Suppressor macrophage (primary cell): Measurements from ENCODE around the gene UMPS.
"Not testable (repeated sequence)": the region's sequence is repeated elsewhere in the genome, so short reads cannot be mapped to it uniquely, and the experiment has no call there.

ENCODE experiments used
- DNase-seq, 4 experiments: peaks; one replicate each; pipeline ENCODE4 v3.0.0-alpha.2; 2020 to 2022
- total RNA-seq, 17 experiments: gene quantifications; one replicate each; lab custom pipeline; 2026; ENCODE audit warnings: mixed read lengths in 6 of 17, inconsistent platforms in 3 of 17; lab: John Stamatoyannopoulos, UW

UMPS gene
- 6.5 to 40.3 (median 26.8) reads per million in 17 experiments for total RNA-seq

DNA sequence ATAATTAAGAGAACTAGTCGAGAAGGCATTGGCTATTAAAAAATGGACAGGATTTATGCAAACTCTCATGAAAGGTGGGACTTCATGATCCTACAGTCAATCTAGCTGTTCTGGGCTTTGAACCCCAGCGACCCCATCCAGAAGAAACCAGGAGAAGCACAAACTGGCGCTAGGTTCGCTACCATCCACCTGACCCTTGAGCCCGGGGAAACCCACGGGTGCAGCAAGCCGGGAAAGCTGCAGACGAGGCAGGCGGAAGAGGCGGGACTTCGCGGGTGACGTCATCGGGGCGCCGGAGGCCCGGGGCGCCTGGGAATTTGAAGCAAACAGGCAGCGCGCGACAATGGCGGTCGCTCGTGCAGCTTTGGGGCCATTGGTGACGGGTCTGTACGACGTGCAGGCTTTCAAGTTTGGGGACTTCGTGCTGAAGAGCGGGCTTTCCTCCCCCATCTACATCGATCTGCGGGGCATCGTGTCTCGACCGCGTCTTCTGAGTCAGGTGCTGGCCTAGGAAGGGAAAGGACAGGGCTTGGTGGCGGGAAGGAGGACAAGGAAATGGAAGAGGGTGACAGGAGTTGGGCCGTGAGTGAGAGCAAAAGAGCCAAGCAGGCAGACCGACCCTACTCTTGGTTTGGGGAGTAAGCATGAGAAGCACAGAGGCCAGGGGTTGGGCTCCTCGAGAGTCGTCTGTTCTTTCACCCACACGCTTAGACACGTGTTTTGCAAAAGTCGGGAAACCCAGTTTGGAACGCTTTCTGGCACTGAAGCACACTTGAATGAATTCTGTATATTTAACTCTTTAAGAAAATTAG is at the start of gene UMPS:
Gene UMPS (plus strand): TSS at position 324 of the 812 bp plus-strand sequence. CDS start 20 bp downstream, at position 344.
- peak; percentile 91 to 96 (median 93) for DNase-seq

DNA sequence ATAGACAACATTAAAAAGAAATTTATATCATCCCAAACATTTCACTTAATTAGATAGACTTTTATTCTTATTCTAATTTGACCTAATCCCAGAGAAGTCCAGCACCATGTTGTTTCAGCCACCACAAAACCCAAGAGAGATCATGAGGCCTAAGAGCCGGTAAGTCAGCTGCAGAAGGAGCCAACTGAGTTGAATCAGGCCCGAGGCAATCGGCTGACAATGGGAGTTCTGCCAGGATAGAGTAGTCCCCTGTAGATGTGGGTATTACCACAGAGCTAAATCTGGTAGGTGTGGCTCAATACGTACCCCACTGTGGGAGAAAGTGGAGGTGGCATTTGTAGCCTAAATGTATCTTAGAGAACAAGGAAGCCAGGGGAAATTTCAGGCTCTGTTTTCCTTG is 49.7 kb upstream of the UMPS start:
- no peak for DNase-seq

DNA sequence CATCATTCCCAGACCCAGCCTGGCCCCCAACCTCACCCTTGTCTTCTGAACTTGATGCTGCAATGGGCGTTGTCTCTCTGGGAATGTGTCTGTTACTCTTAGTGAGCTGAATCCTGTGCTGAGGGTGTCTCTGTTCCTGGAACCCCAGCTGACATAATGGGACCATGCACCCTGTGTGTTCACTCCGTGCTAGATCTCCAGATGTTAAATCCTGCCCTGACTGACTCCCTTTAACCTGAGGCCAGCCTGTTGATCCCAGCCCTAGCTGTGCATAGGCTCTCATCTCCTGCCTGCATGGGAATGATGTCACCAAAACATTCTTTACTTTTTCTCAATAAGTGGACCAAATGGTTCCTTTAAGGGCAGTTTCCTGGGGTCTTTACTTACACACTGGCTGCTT is 48.0 kb upstream of the UMPS start:
- DNase-seq: no peak

DNA sequence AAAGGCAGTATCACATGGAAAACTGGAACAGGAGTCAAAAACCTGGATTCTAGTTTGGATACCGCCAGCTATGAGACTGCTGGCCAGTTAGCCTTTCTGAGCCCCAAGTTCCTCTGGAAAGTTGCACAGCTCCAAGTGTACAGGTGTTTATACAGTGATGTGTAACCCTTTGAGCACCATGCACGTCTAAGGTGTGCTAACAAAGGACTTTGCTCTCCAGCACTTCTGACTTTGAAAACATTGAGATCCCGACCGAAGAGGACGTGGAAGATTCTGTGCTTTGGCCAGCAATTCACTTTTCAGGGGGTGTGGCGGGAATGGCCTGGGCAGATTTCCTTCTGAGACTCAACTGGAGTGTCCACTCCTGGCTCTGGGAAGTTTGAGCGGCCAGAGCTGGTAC is 45.8 kb upstream of the UMPS start:
- no peak for DNase-seq

DNA sequence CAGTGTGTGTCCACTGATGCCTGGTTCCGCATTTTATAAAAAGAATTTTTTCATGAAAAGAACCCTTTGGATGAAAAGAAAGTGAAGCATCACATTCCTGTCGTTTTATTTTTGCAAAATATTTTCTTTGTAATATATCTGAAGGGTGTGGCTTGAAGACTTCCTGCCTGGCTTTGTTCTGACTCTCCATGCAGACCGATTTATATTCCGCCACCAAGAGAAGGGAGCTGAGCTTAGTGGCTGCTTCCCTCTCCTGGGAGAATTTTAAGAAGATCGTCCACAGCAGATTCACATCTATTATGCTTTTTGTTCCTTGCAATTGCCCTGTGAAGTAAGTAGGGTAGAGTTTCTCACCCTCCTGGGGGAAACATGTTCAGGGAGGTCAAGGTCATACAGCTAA is 45.2 kb upstream of the UMPS start:
- DNase-seq: no peak

DNA sequence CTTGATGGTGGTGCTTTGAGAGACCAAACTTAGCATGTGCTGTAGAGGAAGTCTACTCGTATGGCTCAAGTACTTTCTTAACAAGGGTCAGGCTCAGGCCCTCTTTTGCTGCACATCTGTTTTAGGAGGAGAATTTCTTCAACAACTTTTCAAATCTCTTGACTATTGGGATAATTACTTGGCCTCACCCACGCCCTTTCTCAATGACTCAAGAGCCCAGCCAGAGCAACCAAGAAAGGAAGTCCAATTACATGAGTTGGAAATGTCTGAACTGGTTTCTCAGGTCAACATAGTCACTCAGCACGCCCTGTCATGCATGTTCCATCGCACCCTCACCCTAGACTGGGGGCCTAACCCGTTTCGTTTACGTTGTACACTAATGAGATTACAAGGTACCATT is 44.8 kb upstream of the UMPS start:
- DNase-seq: peak in 3 of 4 experiments; percentile 22 to 44 (median 23)

DNA sequence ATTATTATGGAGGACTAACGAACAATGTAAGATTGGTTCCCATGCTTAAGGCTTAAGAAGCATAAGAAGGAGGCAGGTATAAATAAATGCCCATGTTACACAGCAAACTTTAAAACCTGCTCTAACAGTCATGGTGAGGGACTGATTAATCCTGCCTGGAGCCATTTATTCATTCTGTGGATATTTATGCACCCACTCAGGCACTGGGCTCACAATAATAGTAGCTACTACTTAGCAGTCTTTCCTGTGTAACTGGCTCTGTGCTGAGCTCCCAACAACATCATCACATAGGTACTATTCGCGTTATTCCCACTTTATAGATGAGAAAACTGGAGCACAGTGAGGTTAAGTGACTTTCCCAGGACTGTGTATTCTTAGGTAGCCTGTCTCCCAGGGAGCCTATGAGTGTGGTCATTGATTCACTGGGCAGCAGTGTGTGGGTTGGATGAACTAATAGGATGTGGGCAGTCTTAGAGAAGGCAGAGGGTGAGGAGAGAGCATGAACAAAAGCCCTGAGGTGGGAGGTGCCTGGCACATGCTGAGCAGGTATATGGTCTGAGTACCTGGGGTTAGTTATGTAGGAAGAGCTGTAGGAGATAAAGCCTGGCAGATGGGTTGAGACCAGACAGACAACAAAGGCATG is 44.1 kb upstream of the UMPS start:
- peak; percentile 10 to 44 (median 26) for DNase-seq

DNA sequence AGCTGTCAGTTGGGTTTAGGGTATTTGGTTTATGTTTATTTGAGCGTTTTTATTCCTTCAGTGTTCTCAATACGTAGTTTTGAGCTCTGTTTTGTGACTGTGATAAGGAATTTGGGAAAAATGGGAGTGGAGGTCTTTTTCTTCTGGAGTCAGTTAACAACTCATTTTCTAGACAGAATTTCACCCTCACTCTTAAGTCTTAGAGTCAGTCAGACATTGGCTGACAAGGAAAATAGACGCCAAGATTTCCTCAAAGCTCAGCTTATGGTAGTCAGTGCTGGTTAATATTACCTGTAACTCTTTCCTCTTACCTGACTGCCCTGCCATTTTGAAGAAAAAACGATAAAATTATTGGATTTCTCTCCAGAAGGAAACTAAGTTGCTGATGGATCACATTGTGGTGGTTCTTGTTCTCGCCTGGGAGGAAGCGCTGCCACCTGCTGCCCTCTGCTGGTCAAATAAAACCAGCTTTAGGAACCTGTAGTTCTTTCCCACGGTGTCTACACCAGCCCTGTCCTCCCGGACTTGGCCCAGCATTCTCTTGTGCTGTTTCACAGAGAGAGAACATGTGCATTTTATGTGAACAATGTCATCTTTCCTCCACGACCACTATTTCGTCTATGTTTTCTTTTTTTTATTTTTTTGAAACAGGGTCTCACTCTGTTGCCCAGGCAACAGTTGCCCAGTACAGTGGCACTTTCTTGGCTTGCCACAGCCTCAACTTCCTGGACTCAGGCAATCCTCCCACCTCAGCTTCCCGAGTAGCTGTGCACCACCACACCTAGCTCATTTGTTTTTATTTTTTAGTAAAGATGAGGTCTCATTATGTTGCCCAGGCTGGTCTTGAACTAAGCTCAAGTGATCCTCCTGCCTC is 41.4 kb upstream of the UMPS start:
- peak; percentile 84 to 91 (median 88) for DNase-seq

DNA sequence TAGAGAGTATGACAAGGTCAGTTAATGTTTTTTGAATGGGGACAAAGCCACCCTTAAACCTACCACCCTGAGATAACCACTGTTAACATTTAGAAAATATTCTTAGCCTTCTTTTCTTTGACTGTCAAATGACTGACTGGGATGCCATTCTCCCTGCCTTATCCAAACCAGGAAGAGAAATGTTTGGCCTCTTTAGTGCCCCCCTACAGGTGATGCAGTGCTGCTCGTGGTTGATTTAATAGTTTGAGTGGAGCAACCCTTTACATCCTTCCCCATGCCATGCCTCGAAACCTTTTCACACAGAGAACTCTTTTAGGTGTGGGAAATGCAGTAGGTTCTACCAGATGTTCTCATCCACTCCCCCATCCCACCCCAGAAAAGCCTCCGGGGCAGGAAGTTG is 38.7 kb upstream of the UMPS start:
- DNase-seq: no peak

DNA sequence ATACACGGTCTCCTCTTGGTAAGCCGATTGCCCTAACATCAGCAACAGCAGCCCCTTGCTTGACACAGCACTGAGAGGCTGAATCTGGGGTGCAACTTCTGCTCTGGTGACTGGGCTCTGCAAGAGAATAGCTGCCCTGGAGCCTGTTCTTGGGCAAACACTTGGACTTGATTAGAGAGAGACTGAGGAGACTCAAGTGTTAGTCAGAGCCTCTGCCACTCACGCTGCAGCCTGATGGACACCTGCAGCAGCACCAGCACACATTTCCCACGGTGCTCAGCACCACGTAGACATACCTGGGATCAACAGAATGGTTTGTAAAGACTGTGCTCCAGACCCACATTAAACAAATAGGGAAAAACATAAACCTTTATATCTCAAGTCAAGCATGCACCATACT is 35.8 kb upstream of the UMPS start:
- DNase-seq: no peak

DNA sequence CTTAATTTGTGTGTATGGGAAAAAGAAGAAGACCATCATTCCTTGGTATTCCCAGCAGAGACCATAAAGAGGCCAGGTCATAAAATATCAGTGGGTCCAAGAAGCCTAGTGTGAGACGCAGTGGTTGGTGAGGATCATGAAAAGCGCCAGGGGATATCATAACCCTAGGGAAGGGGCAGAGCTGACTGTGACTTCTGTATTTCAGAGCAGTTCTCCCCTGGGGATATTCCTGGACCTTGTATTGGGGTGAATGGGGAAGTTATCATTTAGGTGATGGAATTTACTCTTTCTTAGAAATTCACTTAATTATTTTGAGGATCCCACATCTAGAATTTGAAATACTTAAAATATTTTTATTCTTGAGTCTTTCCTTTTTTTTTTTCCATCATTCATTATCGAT is 34.9 kb upstream of the UMPS start:
- no peak for DNase-seq

DNA sequence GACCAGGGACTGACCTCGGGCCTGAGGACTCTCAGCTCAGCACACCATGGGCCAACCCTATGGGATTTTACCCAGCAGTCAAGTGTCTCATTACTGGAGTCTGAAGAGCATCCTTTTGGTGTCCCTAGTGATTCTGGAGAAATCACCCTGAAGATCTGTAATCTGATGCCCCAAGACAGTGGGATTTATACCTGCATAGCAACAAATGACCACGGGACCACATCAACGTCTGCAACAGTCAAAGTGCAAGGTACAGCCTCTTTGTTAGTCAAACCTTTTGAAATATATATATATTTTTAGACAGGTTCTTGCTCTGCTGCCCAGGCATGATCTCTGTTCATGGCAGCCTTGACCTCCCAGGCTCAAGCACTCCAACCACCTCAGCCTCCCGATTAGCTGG is 34.2 kb upstream of the UMPS start:
- no peak for DNase-seq

DNA sequence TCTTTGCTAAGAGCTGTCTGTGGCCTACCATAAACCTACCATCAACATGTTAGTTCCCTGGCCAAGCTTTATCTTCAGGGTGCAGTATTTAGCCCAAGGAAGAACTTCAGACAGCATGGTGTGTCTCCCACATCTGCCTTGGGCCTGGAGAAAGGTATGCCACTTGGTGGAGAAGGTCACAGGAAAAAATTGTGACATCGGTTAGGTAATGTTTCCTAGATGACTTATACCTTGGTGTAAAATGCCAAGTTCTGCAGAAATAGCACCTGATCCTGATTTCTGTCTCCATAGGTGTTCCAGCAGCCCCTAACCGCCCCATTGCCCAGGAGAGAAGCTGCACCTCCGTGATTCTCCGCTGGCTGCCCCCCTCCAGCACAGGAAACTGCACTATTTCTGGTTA is 33.0 kb upstream of the UMPS start:
- no peak for DNase-seq

DNA sequence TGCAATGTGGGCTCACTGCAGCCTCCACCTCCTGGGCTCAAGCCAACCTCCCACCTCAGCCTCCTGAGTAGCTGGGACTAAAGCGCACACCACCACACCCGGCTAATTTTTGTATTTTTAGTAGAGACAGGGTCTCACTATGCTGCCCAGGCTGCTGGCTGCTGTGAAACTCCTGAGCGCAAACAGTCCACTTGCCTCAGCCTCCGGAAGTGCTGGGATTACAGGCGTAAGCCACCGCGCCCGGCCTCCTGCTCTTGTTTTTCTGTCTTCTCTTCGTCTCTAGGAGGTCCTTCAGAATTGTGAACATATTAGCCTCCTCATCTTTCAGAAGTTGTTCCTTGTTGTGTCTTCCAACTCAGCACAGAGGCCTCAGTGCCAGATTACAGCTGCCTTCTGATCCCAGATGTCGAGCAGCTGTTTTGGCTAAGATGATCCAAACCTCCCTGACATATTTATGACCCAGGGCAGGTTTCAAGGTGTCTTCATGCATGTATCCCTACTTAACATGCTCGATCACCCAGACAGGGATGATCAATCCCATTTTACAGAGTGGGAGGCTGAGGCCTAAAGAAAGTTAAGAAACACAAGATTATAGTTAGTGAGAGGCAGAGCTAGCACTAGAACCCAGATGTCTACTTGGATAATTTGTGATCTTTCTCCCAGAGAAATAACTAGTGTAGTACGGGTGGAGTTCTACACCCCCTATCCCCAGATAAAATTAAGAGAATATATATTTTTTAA is 32.1 kb upstream of the UMPS start:
- DNase-seq: no peak

DNA sequence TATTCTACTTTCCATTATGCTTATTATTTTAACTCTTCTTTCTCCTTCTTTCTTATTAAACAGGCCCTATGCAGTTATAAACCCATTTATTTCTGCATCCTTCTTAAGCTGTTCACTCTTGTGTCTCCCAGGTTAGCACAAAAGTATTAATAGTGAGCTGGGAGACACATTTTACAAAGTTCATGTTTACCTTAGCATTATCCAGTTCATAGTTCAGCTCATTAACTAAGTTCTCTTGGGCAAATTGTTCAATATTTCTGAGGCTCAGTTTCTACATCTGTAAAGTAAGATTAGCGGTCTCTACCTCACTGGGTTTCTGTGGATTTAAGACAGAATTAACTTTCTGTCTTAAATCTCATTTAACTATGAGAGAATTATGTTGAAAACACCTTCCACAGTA is 31.2 kb upstream of the UMPS start:
- no peak for DNase-seq

DNA sequence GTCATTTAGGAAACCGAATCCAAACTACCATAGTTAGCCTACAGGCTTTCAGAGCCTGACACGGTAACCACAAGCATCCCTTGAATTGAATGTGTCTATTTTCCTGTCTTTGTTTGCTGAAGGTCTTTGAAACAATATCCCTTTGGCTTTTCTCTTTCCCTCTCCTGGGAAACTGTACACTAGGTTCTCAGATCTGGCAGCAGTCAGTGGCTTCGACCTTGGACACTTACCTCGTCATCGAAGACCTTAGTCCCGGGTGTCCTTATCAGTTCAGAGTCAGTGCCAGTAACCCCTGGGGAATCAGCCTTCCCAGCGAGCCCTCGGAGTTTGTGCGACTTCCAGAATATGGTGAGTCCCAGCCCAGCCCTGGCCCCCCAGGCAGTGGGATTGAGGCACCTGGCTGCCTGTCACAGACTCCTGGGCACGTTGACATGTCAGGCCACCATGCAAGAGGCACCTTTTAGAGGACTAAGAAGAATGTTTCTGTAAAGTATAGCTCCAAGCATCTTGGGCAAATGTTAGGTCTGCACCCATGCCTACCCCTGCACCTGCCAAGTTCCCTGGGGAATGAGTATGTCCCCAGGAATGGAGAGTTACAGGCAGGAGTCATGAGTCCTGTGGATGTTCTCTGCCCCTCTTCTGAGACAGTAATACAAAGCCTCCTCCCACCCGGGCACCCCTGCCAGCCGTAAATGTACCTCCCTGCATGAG is 30.4 kb upstream of the UMPS start:
- no peak for DNase-seq

DNA sequence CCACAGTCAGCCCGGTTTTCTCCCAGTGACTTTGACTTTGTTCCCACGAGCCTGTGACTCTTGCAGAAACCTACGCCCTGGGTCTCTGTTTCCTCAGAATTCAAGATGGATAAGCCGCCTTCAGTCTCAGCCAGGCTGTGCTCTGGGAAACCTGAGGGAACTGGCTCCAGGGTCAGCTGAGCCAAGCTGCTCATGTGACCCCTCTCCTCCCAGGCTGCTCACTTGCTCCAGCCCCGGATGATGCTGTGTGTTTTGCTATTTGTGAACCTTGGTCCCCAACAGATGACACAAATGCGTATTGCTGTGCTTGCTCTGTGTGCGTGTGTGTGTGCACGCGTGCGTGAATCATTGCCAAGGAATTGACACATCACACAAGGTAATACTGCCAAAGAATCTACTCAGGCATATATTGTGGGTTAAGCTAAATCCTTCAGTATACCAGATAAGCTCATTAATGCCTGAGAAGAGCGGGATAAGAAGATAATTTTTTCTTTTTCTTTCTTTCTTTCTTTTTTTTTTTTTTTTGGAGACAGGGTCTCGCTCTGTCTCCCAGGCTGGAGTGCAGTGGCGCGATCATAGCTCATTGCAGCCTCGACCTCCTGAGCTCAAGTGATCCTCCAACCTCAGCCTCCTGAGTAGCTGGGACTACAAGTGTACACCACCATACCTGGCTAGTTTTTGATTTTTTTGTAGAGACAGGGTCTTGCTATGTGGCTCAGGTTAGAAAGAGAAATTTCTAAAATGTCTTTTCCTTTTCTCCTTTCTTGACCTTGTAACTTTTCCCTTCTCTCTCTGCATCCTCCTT is 29.2 kb upstream of the UMPS start:
- no peak for DNase-seq

DNA sequence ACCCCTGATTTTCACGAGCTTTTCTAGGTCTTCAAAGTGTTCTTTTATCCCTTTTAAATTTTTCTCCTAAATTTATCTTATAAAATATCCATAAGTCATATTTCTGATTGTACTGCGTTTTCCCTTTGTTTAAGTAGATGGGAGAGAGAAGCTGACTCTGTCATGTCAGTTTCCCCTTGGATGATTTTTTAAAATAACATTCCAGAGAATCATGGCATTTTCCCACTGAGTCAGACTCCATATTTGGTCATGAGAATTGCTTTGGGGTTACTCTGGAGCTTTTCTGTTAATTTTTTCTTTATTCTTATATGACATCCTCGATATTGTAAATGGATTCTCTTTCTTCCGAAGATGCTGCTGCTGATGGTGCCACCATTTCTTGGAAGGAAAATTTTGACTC is 28.6 kb upstream of the UMPS start:
- DNase-seq: no peak

DNA sequence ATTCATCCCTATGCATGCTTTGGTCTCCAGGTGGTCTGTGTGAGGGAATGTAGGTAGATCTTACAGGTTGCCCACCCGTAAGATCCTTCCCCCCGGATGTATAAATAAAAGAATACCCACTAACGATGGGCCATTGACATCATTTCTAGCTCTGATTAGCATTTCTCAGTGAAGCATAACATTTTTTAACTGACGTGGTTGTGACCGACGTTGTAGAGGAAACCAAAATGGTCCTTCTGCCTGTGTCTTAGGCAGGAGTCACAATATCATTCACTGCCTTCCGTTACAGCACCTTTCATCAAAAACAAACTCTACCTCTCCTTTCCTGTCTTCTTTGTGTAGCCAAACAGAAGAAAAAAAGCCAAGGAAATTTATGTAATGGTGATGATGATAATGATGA is 27.3 kb upstream of the UMPS start:
- DNase-seq: no peak

DNA sequence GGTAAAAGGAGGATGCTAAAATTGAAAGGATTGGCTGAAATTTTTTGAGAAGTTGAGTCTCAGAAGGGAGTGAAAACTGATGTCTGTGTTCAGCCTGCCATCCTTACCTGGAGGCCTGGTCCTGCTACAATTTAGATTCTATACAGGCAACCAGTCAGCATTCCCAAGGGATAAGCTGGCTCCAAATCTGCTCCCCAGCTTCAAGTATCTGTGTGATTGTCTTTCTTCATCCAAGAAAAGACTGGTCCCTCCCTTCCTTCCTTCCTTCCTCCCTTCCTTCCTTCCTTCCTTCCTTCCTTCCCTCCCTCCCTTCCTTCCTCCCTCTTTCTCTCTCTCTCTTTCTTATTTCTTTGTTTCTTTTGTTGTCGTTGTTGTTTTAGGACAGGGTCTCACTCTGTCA is 24.7 kb upstream of the UMPS start:
- no peak for DNase-seq

DNA sequence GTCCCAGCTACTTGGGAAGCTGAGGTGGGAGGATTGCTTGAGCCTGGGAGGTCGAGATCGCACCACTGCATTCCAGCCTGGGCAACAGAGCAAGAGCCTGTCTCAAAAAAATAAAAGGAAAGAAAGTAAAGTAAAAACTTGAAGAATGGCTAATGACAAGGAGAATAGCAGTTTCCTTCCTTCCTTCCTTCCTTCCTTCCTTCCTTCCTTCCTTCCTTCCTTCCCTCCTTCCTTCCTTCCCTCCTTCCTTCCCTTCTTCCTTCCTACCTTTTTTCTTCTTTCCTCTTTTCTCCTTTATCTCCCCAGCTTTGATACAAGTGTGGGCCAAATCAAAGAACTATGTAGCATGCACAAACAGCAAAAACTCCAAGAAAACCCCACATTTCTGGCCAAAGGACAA is 23.0 kb upstream of the UMPS start:
- DNase-seq: not testable (repeated sequence)
